Measurements from ENCODE around the gene NCOR2. TPM values are rescaled to one million over a fixed set of nuclear protein-coding genes. Genes with fewer than 3 reads are reported as not detected.

Gene NCOR2
- total and polyA plus RNA-seq, 2 of the 4 experiments (the other 2 are of a cell fraction): 12.9 to 40.8 TPM

DNA sequence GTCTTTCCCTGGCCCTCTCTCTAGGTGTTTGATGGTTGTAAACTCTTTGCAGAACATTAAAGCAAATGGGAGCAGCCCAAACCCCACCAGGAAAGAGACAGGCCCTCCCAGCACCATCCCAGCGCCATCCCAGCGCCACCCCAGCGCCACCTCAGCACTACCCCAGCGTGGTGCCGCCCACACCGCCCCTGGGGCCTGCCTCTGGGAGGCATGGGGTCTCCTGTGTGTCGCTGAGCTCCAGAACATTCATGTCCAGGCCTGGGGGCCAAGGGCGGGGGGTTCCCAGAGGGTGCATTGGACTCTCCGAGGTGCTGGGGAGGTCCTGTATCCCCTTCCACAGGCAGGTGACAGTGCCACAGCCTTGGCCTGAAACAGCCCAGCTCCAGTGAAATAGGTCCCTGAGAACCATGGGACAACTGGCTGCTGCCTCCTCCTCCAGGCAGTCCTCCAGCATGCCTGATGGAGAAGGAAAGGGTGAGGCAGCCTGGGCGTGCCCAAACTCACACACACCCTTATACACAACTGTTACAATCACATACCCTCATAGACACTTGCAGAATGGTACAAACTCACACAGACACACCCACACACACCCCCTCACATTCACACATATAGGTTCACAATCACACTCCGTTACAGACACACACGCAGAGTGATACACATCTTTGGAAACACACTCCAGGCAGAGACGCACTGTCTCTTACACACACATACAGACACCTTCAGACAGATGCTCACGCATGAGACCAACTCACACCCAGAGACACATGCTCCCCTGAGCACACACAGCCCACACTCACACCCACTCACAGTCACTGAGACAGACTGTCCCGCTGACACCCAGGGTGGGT, 44.4 kb upstream of the NCOR2 start:
- no peak overlapping the region for H3K14ac ChIP-seq (replicated peaks; ENCODE audit: low read depth, low read length)
- H3K9ac ChIP-seq (ENCODE audit: low read depth, low read length): no peak overlapping the region
- ATAC-seq (ENCODE audit: low read depth): no peak
- H3K4me2 ChIP-seq (ENCODE audit: low read depth, low read length): no peak overlapping the region
- no peak overlapping the region for H2BK20ac ChIP-seq (ENCODE audit: low read depth, low read length)
- no peak overlapping the region for H2BK5ac ChIP-seq (ENCODE audit: low read depth, low read length, poor library complexity, severe bottlenecking)
- H2AK5ac ChIP-seq (ENCODE audit: low read depth, low read length): 0 out of 2 replicates have a peak overlapping the region, but pooled peaks have one; percentile 21
- DNase-seq: no peak
- H3K9me3 ChIP-seq (ENCODE audit: control insufficient read depth, insufficient read depth, low read length): peaks cover 9% of the 10 kb centered on the region
- no peak overlapping the region for H2BK120ac ChIP-seq (ENCODE audit: low read depth, low read length)
- no peaks in the 10 kb centered on the region for H4K20me1 ChIP-seq (ENCODE audit: insufficient read depth, low read length)
- no peak overlapping the region for H4K8ac ChIP-seq (ENCODE audit: low read depth in 2 of 2, low read length in 2 of 2)
- no peak overlapping the region for H4K5ac ChIP-seq (ENCODE audit: low read depth, low read length)
- peaks cover 2% of the 10 kb centered on the region; the same call in 1 of the 2 replicates for H3K4me1 ChIP-seq (ENCODE audit: control insufficient read depth, insufficient read depth, low read length)
- no peak overlapping the region for H3K4me3 ChIP-seq (ENCODE audit: insufficient read depth, low read depth, low read length)
- no peaks in the 10 kb centered on the region for H3K79me1 ChIP-seq (ENCODE audit: low read depth in 1 of 2, low read length in 2 of 2)
- 80% methylated on average over 2 of the region's 15 CpGs; no CpG with 5 or more reads in 1 of the 2 experiments for WGBS, 2 experiments (ENCODE audit: extremely low coverage in 2 of 2, insufficient read length in 1 of 2)
- ChIA-PET POLR2A (ENCODE audit: unreplicated experiment) (no interaction called here), CTCF (no interaction called here)
- BruUV-seq (replicated peaks): no TSS peak
- H3K36me3 ChIP-seq (ENCODE audit: control insufficient read depth, insufficient read depth, low read length): no peaks in the 10 kb centered on the region
- no peak overlapping the region for H3K56ac ChIP-seq (ENCODE audit: extremely low read depth, insufficient read depth, low read length)
- no peak overlapping the region for H4K91ac ChIP-seq (ENCODE audit: insufficient read depth, low read depth, low read length)
- no peak overlapping the region for H2BK15ac ChIP-seq (ENCODE audit: low read depth, low read length)
- in situ Hi-C loops (cut with MboI; ENCODE audit: low sequenced_read_pairs) (no loop called here), intact Hi-C loops (cut with micrococcal nuclease) (no loop called here), dilution Hi-C loops (cut with HindIII; ENCODE audit: low sequenced_read_pairs, unreplicated experiment) (no loop called here)
- no peak overlapping the region for H3K27ac ChIP-seq (ENCODE audit: insufficient read depth, low read length)
- no peak overlapping the region for H3K23ac ChIP-seq (ENCODE audit: low read depth, low read length)
- H3K4ac ChIP-seq (ENCODE audit: low read depth, low read length): no peak overlapping the region
- H3K27me3 ChIP-seq (ENCODE audit: control insufficient read depth, insufficient read depth, low read length): peaks cover 14% of the 10 kb centered on the region
- H3K18ac ChIP-seq (ENCODE audit: low read depth, low read length): no peak overlapping the region
- 0 out of 2 replicates have a peak, but pooled peaks cover 3% of the 10 kb centered on the region for H3K9me1 ChIP-seq (ENCODE audit: insufficient read depth, low read length)
- H2AK9ac ChIP-seq (replicated peaks; ENCODE audit: low read depth, low read length, poor library complexity): no peak overlapping the region
- no peak overlapping the region for H2AFZ ChIP-seq (replicated peaks; ENCODE audit: low read length, poor library complexity)
- TF ChIP-seq, protein P1, sequence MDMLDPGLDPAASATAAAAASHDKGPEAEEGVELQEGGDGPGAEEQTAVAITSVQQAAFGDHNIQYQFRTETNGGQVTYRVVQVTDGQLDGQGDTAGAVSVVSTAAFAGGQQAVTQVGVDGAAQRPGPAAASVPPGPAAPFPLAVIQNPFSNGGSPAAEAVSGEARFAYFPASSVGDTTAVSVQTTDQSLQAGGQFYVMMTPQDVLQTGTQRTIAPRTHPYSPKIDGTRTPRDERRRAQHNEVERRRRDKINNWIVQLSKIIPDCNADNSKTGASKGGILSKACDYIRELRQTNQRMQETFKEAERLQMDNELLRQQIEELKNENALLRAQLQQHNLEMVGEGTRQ (IDR thresholded peaks at IDR 0.05; ENCODE audit: low read depth, low read length): no peak
- TF ChIP-seq FOS (IDR thresholded peaks at IDR 0.05; ENCODE audit: low read depth, low read length) (no peak), MXI1 (IDR thresholded peaks at IDR 0.05; ENCODE audit: borderline replicate concordance, low read depth, low read length) (no peak), SMC3 (IDR thresholded peaks at IDR 0.05; ENCODE audit: low read depth, low read length) (no peak), ELK1 (IDR thresholded peaks at IDR 0.05; ENCODE audit: borderline replicate concordance, low read depth, low read length) (no peak), MAFK (IDR thresholded peaks at IDR 0.05; ENCODE audit: low read depth, low read length) (no peak), MAZ (IDR thresholded peaks at IDR 0.05; ENCODE audit: borderline replicate concordance, low read depth, low read length) (no peak), CHD1 (IDR thresholded peaks at IDR 0.05; ENCODE audit: low read depth, low read length) (no peak), NFE2L2 (IDR thresholded peaks at IDR 0.05; ENCODE audit: low read depth, low read length) (no peak), CEBPB (IDR thresholded peaks at IDR 0.05; ENCODE audit: low read depth, low read length) (no peak), RCOR1 (IDR thresholded peaks at IDR 0.05; ENCODE audit: insufficient replicate concordance, low read length) (no peak), RAD21 (IDR thresholded peaks at IDR 0.05; ENCODE audit: low read length) (no peak), BHLHE40 (IDR thresholded peaks at IDR 0.05; ENCODE audit: low read depth, low read length) (no peak)
- TF ChIP-seq, protein P2, sequence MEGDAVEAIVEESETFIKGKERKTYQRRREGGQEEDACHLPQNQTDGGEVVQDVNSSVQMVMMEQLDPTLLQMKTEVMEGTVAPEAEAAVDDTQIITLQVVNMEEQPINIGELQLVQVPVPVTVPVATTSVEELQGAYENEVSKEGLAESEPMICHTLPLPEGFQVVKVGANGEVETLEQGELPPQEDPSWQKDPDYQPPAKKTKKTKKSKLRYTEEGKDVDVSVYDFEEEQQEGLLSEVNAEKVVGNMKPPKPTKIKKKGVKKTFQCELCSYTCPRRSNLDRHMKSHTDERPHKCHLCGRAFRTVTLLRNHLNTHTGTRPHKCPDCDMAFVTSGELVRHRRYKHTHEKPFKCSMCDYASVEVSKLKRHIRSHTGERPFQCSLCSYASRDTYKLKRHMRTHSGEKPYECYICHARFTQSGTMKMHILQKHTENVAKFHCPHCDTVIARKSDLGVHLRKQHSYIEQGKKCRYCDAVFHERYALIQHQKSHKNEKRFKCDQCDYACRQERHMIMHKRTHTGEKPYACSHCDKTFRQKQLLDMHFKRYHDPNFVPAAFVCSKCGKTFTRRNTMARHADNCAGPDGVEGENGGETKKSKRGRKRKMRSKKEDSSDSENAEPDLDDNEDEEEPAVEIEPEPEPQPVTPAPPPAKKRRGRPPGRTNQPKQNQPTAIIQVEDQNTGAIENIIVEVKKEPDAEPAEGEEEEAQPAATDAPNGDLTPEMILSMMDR (conservative IDR thresholded peaks at IDR 0.05; ENCODE audit: low read depth, low read length): no peak

Measured in IMR-90 (cell line).